HG03432 (cell line): ENCODE measurements around the gene BTG2.
A peak's percentile ranks its signal among the peaks of the same experiment; 100 is the strongest.
"Not testable (repeated sequence)": the region's sequence is repeated elsewhere in the genome, so short reads cannot be mapped to it uniquely, and the experiment has no call there.

Experiments
- ATAC-seq: cut with Tn5 transposase; IDR thresholded peaks from one replicate; pipeline ENCODE4 v1.9.1; 2021; ENCODE audit warnings: mild to moderate bottlenecking, moderate library complexity; ENCODE audit not compliant: unreplicated experiment

The BTG2 gene

GRCh38 chr1:203311368-203312301 is 6.3 kb downstream of the BTG2 start:
- no peak for ATAC-seq

- ATAC-seq = not testable (repeated sequence)
Measured at GRCh38 chr1:203314025-203314759, 8.9 kb downstream of the BTG2 start.

- no peak for ATAC-seq
Measured at GRCh38 chr1:203316626-203317093, 11.3 kb downstream of the BTG2 start.

- ATAC-seq = no peak
Measured at GRCh38 chr1:203317429-203318228, 12.3 kb downstream of the BTG2 start.

- no peak for ATAC-seq
Measured at GRCh38 chr1:203318229-203318517, 12.9 kb downstream of the BTG2 start.

- peak; percentile 60 for ATAC-seq
Measured at GRCh38 chr1:203320591-203321272, 15.4 kb downstream of the BTG2 start.

GRCh38 chr1:203321273-203322052 is 16.1 kb downstream of the BTG2 start:
- ATAC-seq = no peak

- no peak for ATAC-seq
Measured at GRCh38 chr1:203322500-203323179, 17.3 kb downstream of the BTG2 start.

- ATAC-seq = no peak
Measured at GRCh38 chr1:203323587-203323986, 18.3 kb downstream of the BTG2 start.

- ATAC-seq = no peak
Measured at GRCh38 chr1:203324105-203325025, 19.0 kb downstream of the BTG2 start.

- peak; percentile 36 for ATAC-seq
Measured at GRCh38 chr1:203325026-203325417, 19.7 kb downstream of the BTG2 start.

GRCh38 chr1:203325418-203326091 is 20.2 kb downstream of the BTG2 start:
- ATAC-seq = no peak

- peak; percentile 78 for ATAC-seq
Measured at GRCh38 chr1:203326830-203327683, 21.7 kb downstream of the BTG2 start.

GRCh38 chr1:203327684-203328457 is 22.6 kb downstream of the BTG2 start:
- peak; percentile 23 for ATAC-seq

GRCh38 chr1:203328714-203329122 is 23.4 kb downstream of the BTG2 start:
- no peak for ATAC-seq

GRCh38 chr1:203331224-203331623 is 25.9 kb downstream of the BTG2 start:
- ATAC-seq = no peak
